ENCODE data around the gene PAX7.

The PAX7 gene

DNA sequence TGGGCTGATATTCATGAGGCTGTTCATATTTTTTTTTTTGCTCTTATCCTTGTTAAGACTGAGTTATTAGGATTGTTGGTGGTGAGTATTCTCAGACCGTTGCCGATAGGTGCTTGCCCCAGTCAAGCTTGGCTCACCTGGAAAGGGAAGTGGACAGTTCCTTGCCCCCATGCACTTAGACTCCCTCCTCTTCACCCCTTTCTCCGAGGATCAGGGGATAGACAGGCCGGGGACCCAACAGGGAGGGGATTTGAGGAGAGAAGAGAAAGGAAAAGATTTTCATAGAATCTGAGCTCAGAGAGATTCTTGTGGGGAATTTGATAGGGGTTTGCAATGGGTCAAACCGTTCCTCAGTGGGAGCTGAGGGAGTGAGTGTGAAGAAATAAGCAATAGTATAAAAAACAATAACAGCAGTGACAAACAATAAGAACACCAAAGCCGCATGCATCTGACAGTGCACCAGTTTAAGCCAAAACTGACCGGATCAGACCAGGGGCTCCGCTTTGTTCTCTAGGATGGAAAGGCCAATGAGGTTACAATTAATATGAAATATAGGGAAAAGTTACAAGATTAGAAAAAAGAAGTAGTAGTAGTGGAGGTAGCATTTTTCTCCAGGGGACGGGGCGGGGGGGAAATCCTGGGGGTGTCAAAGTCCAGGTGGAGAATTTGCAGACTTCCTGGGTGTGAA is 8.9 kb downstream of the PAX7 start:
- Mint-ChIP-seq H3K9me3 (no peaks in the 10 kb centered on the region), H3K27me3 (peaks cover 100% of the 10 kb centered on the region), H3K4me1 (peaks cover 17% of the 10 kb centered on the region), H3K27ac (ENCODE audit: low read depth) (no peak overlapping the region), H3K36me3 (ENCODE audit: insufficient read depth) (peaks cover 5% of the 10 kb centered on the region), H3K4me3 (no peak overlapping the region)
- DNase-seq (ENCODE audit: low spot score in 2 of 2) (no peak), ATAC-seq (replicated peaks; ENCODE audit: extremely low read depth, poor library complexity, severe bottlenecking) (no peak)

DNA sequence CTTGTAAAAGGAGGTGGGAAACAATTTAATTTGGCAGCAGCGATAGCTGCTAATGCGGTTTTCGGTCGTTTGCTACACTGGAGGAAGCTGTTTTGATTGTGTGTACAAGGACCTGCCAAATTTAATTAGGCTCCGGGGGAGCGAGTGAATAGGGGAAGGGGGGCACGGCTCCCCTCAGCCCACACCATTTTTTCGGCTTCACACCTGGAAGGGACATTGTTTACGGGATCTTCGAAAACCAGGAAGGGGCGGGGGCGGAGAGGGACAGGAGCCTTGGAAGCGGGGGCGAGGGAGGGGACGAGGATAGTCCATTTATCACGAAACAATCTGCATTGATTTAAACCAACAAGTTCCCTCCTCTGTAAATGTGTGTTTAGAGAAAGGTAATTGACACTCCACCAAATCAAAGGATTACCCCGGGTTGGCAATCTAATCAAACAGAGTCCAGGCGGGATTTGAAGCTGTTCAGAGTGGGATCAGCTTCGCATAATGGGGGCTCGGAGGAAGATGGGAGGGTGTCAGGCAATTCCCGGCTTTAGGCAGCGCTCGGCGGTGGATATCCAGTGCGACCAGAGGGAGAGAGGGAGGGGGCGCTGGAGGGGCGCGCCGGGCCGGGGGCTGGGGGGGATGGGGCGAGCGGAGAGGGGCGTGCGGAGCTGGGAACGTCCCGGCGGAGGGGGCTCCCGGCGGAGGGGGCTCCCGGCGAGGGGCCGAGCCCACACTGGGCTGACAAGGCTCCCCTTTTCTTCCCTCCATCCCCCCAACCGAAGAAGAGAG is 9.8 kb downstream of the PAX7 start:
- no peak for ATAC-seq (replicated peaks; ENCODE audit: extremely low read depth, poor library complexity, severe bottlenecking)
- Mint-ChIP-seq H3K4me1 (peaks cover 24% of the 10 kb centered on the region), H3K27me3 (peaks cover 100% of the 10 kb centered on the region), H3K9me3 (no peaks in the 10 kb centered on the region), H3K36me3 (ENCODE audit: insufficient read depth) (peaks cover 5% of the 10 kb centered on the region), H3K27ac (ENCODE audit: low read depth) (no peak overlapping the region), H3K4me3 (no peak overlapping the region)
- DNase-seq (ENCODE audit: low spot score in 2 of 2): no peak

DNA sequence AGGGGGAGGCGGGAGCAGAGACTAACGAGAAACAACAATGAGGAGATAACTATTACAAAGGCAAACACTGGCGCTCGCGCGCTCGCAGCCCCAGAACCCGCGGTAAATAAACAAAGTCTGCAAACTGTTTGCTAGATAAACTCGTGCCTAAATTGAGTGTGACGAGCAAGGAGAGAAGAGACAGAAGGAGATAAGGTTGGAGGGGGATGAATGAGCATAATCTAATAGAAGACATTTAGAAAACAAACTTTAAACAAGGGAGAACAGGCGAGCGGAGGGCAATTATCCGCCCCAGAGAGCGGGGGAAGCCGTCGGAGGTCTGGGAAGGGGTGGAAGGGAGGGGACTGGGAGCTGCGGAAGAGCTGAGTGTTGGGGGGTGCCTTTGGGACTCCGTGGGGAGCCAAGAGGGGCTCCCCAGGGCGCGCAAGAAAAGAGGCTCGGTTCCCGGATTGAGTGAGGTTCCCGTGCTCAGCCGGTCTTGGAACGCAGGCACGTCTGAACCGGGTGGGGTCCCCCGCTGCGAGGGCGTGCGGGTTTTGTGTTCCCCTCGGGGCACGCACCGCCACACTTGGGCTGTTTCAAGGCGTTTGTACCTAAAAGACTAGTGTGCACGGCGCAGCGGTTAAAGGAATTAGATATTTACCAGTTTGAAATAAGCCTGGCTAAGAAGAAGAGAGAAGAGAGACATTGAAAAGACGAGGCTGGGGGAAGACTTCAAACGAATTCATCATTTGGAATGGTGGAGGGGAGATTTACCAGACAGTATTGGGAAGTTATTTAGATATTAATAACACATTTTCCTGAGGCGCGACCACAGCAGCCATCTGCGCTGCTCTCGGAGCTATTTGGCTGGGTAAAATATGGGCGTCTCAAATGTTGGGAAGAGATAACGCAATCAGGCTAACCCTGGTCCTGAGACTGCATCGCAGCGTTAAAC is 10.6 kb downstream of the PAX7 start:
- no peak for ATAC-seq (replicated peaks; ENCODE audit: extremely low read depth, poor library complexity, severe bottlenecking)
- DNase-seq (ENCODE audit: low spot score in 2 of 2): no peak
- Mint-ChIP-seq H3K9me3 (no peaks in the 10 kb centered on the region), H3K36me3 (ENCODE audit: insufficient read depth) (peaks cover 5% of the 10 kb centered on the region), H3K27me3 (peaks cover 100% of the 10 kb centered on the region), H3K27ac (ENCODE audit: low read depth) (no peak overlapping the region), H3K4me1 (peaks cover 19% of the 10 kb centered on the region), H3K4me3 (no peak overlapping the region)

DNA sequence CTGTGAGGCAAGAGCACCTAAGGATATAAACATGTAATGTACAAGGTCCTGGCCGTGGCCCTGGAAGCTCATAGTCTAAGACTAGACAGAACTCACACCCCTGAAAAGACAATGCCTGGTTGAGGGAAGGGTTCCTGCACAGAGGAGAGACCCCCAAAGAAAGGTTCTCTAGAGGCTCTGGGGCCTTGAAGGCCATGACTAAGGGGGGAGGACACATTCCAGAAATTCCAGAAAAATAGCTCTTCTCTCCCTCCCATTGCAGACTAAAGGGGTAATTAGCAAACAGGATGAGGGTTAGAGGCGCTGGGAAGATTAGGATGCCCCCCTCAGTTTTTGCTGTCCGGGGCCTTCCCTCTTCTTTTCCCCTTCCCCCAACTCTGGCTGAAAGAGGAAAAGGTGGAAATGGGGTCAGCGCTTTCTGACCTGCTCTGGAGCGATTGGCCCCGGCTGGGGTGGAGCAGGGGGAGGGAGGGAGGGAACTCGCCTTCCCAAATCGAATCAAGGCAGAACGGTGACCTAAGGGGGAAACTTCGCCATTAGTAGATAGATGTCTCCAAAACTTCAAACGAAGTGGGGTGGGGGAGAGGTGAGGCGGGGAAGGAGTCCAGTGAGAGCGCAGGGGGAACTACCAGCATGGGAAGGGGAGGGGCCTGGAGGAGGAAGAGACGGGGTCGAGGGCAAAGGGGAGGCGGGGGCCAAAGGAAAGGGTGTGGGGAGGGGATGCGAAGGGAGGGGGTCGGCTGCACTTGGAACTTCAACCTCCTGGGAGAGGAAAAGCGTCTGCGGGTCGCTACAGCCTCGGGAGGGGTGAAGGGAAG is 11.8 kb downstream of the PAX7 start:
- H3K4me1 Mint-ChIP-seq: peaks cover 18% of the 10 kb centered on the region
- no peak overlapping the region for H3K4me3 Mint-ChIP-seq
- DNase-seq (ENCODE audit: low spot score in 2 of 2): no peak
- H3K9me3 Mint-ChIP-seq: no peaks in the 10 kb centered on the region
- H3K36me3 Mint-ChIP-seq (ENCODE audit: insufficient read depth): peaks cover 7% of the 10 kb centered on the region
- peaks cover 94% of the 10 kb centered on the region for H3K27me3 Mint-ChIP-seq
- no peak overlapping the region for H3K27ac Mint-ChIP-seq (ENCODE audit: low read depth)
- no peak for ATAC-seq (replicated peaks; ENCODE audit: extremely low read depth, poor library complexity, severe bottlenecking)

DNA sequence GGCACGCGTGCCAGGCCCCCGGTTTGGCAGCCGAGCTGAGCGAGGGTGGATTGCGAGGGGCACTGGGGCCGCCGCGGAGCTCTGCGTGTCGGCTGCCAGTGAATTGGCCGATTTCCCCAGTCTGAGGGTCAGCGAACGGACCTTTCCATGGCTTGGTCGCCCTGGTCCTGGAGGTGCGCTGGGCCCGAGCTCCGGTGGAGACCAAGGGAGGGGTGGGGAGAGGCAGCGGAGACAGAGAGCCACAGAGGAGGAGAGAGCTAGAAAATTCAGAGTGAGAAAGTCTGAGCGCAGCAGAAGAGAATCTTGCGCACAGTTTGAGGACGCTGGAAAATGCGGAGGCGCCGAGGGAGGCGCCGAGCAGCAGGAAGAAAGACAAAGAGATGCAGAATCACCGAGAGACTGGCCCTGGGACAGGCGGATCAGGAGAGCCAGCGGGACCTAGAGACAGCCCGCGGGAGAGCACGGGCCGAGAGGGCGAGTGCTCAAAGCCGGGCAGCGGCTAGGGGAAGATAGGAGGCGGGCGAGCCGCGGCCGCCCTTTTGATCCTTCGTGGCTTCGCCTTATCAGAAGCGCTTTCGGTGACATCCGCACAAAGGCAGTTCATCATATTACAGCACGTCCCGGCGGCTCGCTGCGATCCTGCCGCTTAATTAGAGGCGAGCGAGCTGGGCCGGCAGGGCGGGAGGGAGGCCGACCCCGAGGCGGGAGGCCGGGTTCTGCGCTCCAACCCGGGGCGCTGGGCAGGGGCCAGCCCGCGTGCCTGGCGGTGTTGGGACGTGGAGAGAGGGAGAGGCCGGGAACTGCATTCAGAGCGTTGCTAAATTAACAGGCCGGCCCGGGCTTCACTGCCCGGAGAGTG is 12.7 kb downstream of the PAX7 start:
- H3K27ac Mint-ChIP-seq (ENCODE audit: low read depth): no peak overlapping the region
- H3K36me3 Mint-ChIP-seq (ENCODE audit: insufficient read depth): peaks cover 7% of the 10 kb centered on the region
- DNase-seq (ENCODE audit: low spot score in 2 of 2) (no peak), ATAC-seq (replicated peaks; ENCODE audit: extremely low read depth, poor library complexity, severe bottlenecking) (no peak)
- H3K9me3 Mint-ChIP-seq: no peaks in the 10 kb centered on the region
- H3K27me3 Mint-ChIP-seq: peaks cover 94% of the 10 kb centered on the region
- peaks cover 18% of the 10 kb centered on the region for H3K4me1 Mint-ChIP-seq
- no peak overlapping the region for H3K4me3 Mint-ChIP-seq

DNA sequence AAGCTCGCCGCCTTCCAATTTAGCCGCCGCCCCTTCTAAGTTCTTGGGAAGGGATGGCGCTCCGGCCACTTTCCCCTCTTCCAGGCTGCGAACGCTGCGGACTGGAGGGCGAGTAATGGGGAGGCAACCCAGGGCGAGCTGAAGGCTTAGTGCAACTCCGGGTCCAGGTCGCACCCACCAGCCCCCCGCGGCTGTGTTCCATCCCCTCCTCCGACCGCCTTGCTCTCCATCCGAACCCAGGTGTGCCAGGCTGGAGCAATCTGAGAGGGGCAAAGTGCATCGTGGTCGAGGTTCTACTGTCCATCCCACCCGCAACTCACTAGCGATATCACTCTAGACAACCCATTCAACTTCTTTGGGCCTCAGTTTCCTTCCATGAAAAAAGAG is 13.4 kb downstream of the PAX7 start:
- Mint-ChIP-seq H3K27ac (ENCODE audit: low read depth) (no peak overlapping the region), H3K4me1 (peaks cover 18% of the 10 kb centered on the region), H3K36me3 (ENCODE audit: insufficient read depth) (peaks cover 7% of the 10 kb centered on the region), H3K9me3 (no peaks in the 10 kb centered on the region), H3K27me3 (peaks cover 94% of the 10 kb centered on the region), H3K4me3 (no peak overlapping the region)
- ATAC-seq (replicated peaks; ENCODE audit: extremely low read depth, poor library complexity, severe bottlenecking) (no peak), DNase-seq (ENCODE audit: low spot score in 2 of 2) (no peak)

DNA sequence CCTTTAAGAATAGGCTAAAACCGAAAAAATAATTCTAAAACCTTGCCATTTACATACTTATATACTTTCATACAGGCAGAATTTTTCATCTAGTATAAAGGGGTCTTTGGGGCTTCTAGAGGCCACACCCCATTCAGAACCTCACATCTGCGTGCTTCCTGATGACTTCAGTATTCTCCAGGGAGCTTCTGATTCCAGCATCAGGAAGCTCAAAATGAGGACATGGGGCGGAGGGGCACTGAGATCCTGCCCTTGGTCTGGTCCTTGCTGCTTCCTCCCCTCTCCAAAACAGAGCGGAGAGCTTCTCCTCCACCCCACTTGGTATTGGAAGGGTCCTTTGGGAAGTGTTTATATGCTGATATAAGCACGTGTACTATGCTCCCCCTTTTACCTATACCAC is 13.8 kb downstream of the PAX7 start:
- DNase-seq (ENCODE audit: low spot score in 2 of 2): no peak
- Mint-ChIP-seq H3K27ac (ENCODE audit: low read depth) (no peak overlapping the region), H3K4me3 (no peak overlapping the region), H3K27me3 (peaks cover 94% of the 10 kb centered on the region), H3K9me3 (no peaks in the 10 kb centered on the region), H3K36me3 (ENCODE audit: insufficient read depth) (peaks cover 7% of the 10 kb centered on the region), H3K4me1 (peaks cover 18% of the 10 kb centered on the region)
- no peak for ATAC-seq (replicated peaks; ENCODE audit: extremely low read depth, poor library complexity, severe bottlenecking)

DNA sequence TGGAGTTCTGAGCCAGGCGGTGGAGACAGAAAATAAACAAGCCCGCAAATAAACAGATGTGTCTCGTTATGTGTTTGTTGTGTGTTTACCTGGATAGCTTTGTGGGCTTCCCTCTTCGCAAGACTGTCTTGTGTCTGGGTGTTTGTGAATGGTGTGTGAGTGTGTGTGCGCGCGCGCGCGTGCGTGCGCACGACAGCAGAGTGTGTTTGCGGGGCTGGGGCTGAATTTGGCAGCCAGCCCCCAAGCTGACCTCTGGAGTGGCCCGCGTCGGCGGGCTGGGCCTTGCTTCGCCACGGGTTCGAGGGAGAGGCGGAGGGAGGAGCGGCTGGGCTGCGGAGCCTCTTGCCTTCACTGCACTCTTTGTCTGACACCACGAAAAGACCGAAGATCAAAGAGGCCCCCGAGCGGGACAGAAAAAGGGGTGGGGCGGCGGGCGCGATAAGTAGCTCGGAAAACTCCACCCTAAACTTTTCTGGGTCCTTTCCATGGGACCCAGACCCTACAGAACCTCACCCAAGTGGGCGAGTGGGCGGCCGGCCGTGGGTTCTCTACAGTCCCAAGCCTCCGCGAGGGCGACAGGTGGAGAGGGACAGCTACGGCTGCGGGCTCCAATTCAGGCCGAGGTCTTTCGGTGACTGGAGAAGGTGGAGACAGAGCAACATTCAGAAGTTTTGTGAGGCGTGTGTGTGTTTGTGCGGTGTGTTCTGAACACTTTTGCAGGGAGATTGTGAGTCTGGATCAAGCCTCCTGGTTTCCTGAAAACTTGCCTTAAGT is 14.5 kb downstream of the PAX7 start:
- no peak for ATAC-seq (replicated peaks; ENCODE audit: extremely low read depth, poor library complexity, severe bottlenecking)
- H3K27ac Mint-ChIP-seq (ENCODE audit: low read depth): no peak overlapping the region
- no peaks in the 10 kb centered on the region for H3K9me3 Mint-ChIP-seq
- H3K36me3 Mint-ChIP-seq (ENCODE audit: insufficient read depth): peaks cover 7% of the 10 kb centered on the region
- DNase-seq (ENCODE audit: low spot score in 2 of 2): no peak
- H3K4me1 Mint-ChIP-seq: peaks cover 13% of the 10 kb centered on the region
- H3K4me3 Mint-ChIP-seq: peak overlapping the region; percentile 3
- peaks cover 94% of the 10 kb centered on the region for H3K27me3 Mint-ChIP-seq

DNA sequence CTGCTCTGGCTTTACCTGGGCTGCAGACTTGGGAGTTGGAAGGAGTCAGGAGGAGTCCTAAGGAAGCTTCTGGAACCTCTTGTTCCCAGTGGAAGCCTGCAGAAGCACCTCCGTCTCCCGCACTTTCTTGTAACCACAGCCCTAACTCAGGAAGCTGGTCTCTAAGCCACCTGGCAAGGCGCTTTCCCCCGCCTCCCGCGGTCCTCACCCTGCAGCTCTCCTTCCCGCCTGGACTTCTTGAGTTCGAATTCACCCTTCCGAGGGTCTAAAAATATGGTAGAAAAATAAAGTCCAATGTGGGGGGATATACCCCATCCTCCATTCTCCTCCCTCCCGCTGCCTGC is 15.1 kb downstream of the PAX7 start:
- Mint-ChIP-seq H3K4me3 (no peak overlapping the region), H3K4me1 (peaks cover 12% of the 10 kb centered on the region), H3K27me3 (peaks cover 94% of the 10 kb centered on the region), H3K27ac (ENCODE audit: low read depth) (no peak overlapping the region), H3K36me3 (ENCODE audit: insufficient read depth) (peaks cover 7% of the 10 kb centered on the region), H3K9me3 (no peaks in the 10 kb centered on the region)
- no peak for DNase-seq (ENCODE audit: low spot score in 2 of 2)
- no peak for ATAC-seq (replicated peaks; ENCODE audit: extremely low read depth, poor library complexity, severe bottlenecking)

DNA sequence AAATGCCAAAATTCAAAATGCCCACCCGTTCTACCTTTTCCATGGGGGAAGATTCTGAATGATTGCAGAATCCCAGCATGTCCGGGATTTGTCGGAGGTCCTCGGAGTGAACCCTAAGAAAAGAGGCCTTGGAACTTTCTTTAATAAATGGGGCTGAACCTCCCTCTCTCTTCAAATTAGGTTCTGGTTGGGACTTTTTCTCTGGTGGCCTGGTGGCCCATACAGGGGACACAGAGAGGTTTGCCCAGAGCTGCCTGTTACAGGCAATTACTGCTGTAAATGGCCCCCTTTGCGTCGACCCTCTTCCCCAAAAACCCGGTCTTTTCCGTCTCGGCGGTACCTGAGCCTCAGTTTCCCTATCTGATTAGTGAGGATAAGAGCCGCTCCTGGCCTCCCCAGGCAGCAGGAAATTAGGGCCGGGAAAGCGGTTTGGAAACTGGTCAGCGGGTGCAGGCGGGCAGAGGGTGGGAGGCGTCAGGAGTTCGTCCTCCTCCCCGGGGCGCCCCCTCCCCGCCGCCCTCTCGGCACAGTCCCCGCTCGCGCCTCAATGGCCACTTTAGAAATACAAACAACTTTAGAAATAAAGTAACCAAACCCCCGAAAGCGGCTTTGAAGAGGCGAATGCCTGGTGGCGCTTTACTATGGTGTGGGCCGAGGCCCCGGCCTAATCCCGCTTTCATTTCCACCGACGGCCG is 15.6 kb downstream of the PAX7 start:
- no peaks in the 10 kb centered on the region for H3K9me3 Mint-ChIP-seq
- ATAC-seq (replicated peaks; ENCODE audit: extremely low read depth, poor library complexity, severe bottlenecking): no peak
- H3K4me3 Mint-ChIP-seq: no peak overlapping the region
- peaks cover 94% of the 10 kb centered on the region for H3K27me3 Mint-ChIP-seq
- peaks cover 12% of the 10 kb centered on the region for H3K4me1 Mint-ChIP-seq
- H3K36me3 Mint-ChIP-seq (ENCODE audit: insufficient read depth): peaks cover 5% of the 10 kb centered on the region
- H3K27ac Mint-ChIP-seq (ENCODE audit: low read depth): no peak overlapping the region
- no peak for DNase-seq (ENCODE audit: low spot score in 2 of 2)
